Measurements from ENCODE around the gene NIM1K.

DNA sequence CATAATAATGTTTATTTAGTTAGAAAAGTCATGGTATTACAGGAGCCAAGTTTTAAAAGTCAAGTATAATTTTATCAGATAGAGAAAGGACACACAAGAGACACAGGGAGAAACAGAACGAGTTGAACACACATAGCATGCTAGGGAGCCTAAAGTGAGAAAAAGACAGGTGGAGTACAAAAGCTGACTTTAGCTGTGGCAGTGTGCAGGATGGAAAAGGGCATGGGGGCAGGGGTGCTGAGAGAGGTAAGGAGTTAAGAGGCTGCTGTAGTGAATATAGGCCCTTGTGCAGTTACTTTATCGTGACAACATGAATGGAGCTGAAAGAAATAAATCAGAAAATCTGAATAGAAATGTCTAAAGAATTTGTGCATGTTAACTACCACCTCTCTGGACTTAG is 103.2 kb downstream of the NIM1K start:
- TF ChIP-seq POLR2A (IDR thresholded peaks at IDR 0.05; ENCODE audit: low read length) (no peak), GATA1 (IDR thresholded peaks at IDR 0.05; ENCODE audit: low read depth, low read length) (no peak)
